ENCODE results near the gene SOST.

The SOST gene

GRCh38 chr17:43741636-43742035, 17.0 kb downstream of the SOST start:
- DNase-seq (ENCODE audit: low spot score): no peak

GRCh38 chr17:43740541-43740940, 18.1 kb downstream of the SOST start:
- DNase-seq (ENCODE audit: low spot score): no peak

- DNase-seq (ENCODE audit: low spot score): no peak
Measured at GRCh38 chr17:43737722-43738121, 20.9 kb downstream of the SOST start.

- no peak for DNase-seq (ENCODE audit: low spot score)
Measured at GRCh38 chr17:43736389-43736788, 22.2 kb downstream of the SOST start.

GRCh38 chr17:43734376-43734775, 24.2 kb downstream of the SOST start:
- no peak for DNase-seq (ENCODE audit: low spot score)

- DNase-seq (ENCODE audit: low spot score): no peak
Measured at GRCh38 chr17:43733956-43734355, 24.6 kb downstream of the SOST start.

GRCh38 chr17:43732958-43733357, 25.6 kb downstream of the SOST start:
- DNase-seq (ENCODE audit: low spot score): no peak

- no peak for DNase-seq (ENCODE audit: low spot score)
Measured at GRCh38 chr17:43728081-43728480, 30.5 kb downstream of the SOST start.

GRCh38 chr17:43723697-43724359, 34.8 kb downstream of the SOST start:
- peak; percentile 68 for DNase-seq (ENCODE audit: low spot score)

GRCh38 chr17:43722870-43723665, 35.5 kb downstream of the SOST start:
- no peak for DNase-seq (ENCODE audit: low spot score)

GRCh38 chr17:43722269-43722619, 36.3 kb downstream of the SOST start:
- DNase-seq (ENCODE audit: low spot score): no peak

GRCh38 chr17:43721537-43722268, 36.9 kb downstream of the SOST start:
- DNase-seq (ENCODE audit: low spot score): no peak

GRCh38 chr17:43720311-43721060, 38.1 kb downstream of the SOST start:
- DNase-seq (ENCODE audit: low spot score): peak; percentile 55

- no peak for DNase-seq (ENCODE audit: low spot score)
Measured at GRCh38 chr17:43719578-43719977, 39.0 kb downstream of the SOST start.

GRCh38 chr17:43718544-43718943, 40.0 kb downstream of the SOST start:
- DNase-seq (ENCODE audit: low spot score): no peak

- no peak for DNase-seq (ENCODE audit: low spot score)
Measured at GRCh38 chr17:43717913-43718312, 40.7 kb downstream of the SOST start.

GRCh38 chr17:43714465-43715149, 44.0 kb downstream of the SOST start:
- peak; percentile 88 for DNase-seq (ENCODE audit: low spot score)

- peak; percentile 60 for DNase-seq (ENCODE audit: low spot score)
Measured at GRCh38 chr17:43713494-43714162, 45.0 kb downstream of the SOST start.

GRCh38 chr17:43712397-43712796, 46.2 kb downstream of the SOST start:
- no peak for DNase-seq (ENCODE audit: low spot score)

- DNase-seq (ENCODE audit: low spot score): no peak
Measured at GRCh38 chr17:43710101-43710500, 48.5 kb downstream of the SOST start.

- DNase-seq (ENCODE audit: low spot score): no peak
Measured at GRCh38 chr17:43709210-43709609, 49.4 kb downstream of the SOST start.

Measured in kidney capillary endothelial cell (primary cell).